Right ventricle myocardium inferior (tissue), 1 donor: ENCODE results near the gene SMARCC2. TPM values are rescaled to one million over a fixed set of nuclear protein-coding genes. Genes with fewer than 3 reads are reported as not detected.
"Not testable (repeated sequence)": the region's sequence is repeated elsewhere in the genome, so short reads cannot be mapped to it uniquely, and the experiment has no call there.

Source experiments
- ATAC-seq: fragments of 200-7000 bp; cut with Tn5 transposase; one replicate; pipeline ENCODE4 v1.9.1; 2020; ENCODE audit warnings: mild to moderate bottlenecking, moderate library complexity
- DNase-seq: peaks from one replicate; pipeline ENCODE4 v3.0.0; 2021; ENCODE audit errors: missing footprints
- intact Hi-C: fragments of 100-400 bp; cut with DNase I; formaldehyde crosslinking; loops from one replicate; pipeline ENCODE4 v1.11.0; 2022
- total RNA-seq: library from RNA; stranded (reverse); fragmentation: NEBNext Ultra II Directional; extraction: Animal tissue kit (Norgen Biotek cat#: 25700); gene quantifications from one replicate; pipeline ENCODE4 v1.2.1, GENCODE V29; 2021
- donor health status: DM: no; HTN: yes; CAD: no; lungs with severe emphysema.

SMARCC2 gene
- total RNA-seq, 1 donor from 2014 or later, result 68.8 TPM

- intact Hi-C loops, result loop anchor here (5.0 kb wide), 1 partner anchor 37 kb away; the partner anchor contains the start of gene ANKRD52
- no peak for DNase-seq
- ATAC-seq, result no peak
Measured at GRCh38 chr12:56219840-56220239, 30.6 kb upstream of the SMARCC2 start.

- intact Hi-C loops, result no loop called here
- DNase-seq, result no peak
- ATAC-seq, result no peak
Measured at GRCh38 chr12:56216461-56216860, 27.2 kb upstream of the SMARCC2 start.

GRCh38 chr12:56213878-56214277, 24.6 kb upstream of the SMARCC2 start:
- ATAC-seq (no peak), DNase-seq (no peak)
- intact Hi-C loops, result no loop called here

GRCh38 chr12:56212361-56212760, 23.1 kb upstream of the SMARCC2 start:
- ATAC-seq (no peak), DNase-seq (no peak)
- intact Hi-C loops, result no loop called here

GRCh38 chr12:56208006-56208405, 18.7 kb upstream of the SMARCC2 start:
- ATAC-seq (no peak), DNase-seq (no peak)
- intact Hi-C loops, result no loop called here

- ATAC-seq (peak; percentile 56), DNase-seq (no peak)
- intact Hi-C loops, result no loop called here
Measured at GRCh38 chr12:56206452-56207166, 17.3 kb upstream of the SMARCC2 start.

- intact Hi-C loops, result no loop called here
- DNase-seq (no peak), ATAC-seq (no peak)
Measured at GRCh38 chr12:56205445-56205844, 16.2 kb upstream of the SMARCC2 start.

- ATAC-seq, result no peak
- DNase-seq, result no peak
- intact Hi-C loops, result no loop called here
Measured at GRCh38 chr12:56204275-56204674, 15.0 kb upstream of the SMARCC2 start.

GRCh38 chr12:56202838-56203237, 13.6 kb upstream of the SMARCC2 start:
- ATAC-seq, result no peak
- no peak for DNase-seq
- intact Hi-C loops, result no loop called here

GRCh38 chr12:56202366-56202765, 13.1 kb upstream of the SMARCC2 start:
- ATAC-seq, result no peak

GRCh38 chr12:56198836-56199235, 9.6 kb upstream of the SMARCC2 start:
- intact Hi-C loops, result no loop called here
- no peak for ATAC-seq
- no peak for DNase-seq

More at GRCh38 chr12:56202366-56202765, 13.1 kb upstream of the SMARCC2 start:
- DNase-seq, result no peak
- intact Hi-C loops, result no loop called here

GRCh38 chr12:56197921-56198635, 8.8 kb upstream of the SMARCC2 start:
- intact Hi-C loops, result no loop called here

GRCh38 chr12:56196818-56197550, 7.7 kb upstream of the SMARCC2 start:
- DNase-seq, intact Hi-C loops, ATAC-seq: not testable (repeated sequence)

More at GRCh38 chr12:56197921-56198635, 8.8 kb upstream of the SMARCC2 start:
- DNase-seq, result no peak
- no peak for ATAC-seq

GRCh38 chr12:56193025-56193578, 3.8 kb upstream of the SMARCC2 start:
- no peak for DNase-seq

GRCh38 chr12:56192582-56192981, 3.3 kb upstream of the SMARCC2 start:
- no peak for DNase-seq
- intact Hi-C loops, result no loop called here
- no peak for ATAC-seq

More at GRCh38 chr12:56193025-56193578, 3.8 kb upstream of the SMARCC2 start:
- intact Hi-C loops, result loop anchor here (1.0 kb wide), 2 partner anchors 31 to 275 kb away; partner anchors contain the start of genes NABP2 and SPRYD4
- ATAC-seq, result no peak

- DNase-seq (no peak), ATAC-seq (no peak)
- intact Hi-C loops, result loop anchor here (1.0 kb wide), 1 partner anchor 274 kb away; no protein-coding TSS in a partner anchor
Measured at GRCh38 chr12:56190695-56191155, 1.4 kb upstream of the SMARCC2 start.

- ATAC-seq (peak; percentile 53), DNase-seq (peak; percentile 82)
- intact Hi-C loops, result loop anchor here (1.0 to 2.0 kb wide), 4 partner anchors 31 to 451 kb away; partner anchors contain the start of gene MYL6
Measured at GRCh38 chr12:56189918-56190694, 823 bp upstream of the SMARCC2 start.

GRCh38 chr12:56188778-56189098, 545 bp downstream of the SMARCC2 start:
- no peak for DNase-seq
- intact Hi-C loops, result loop anchor here (1.0 to 2.0 kb wide), 3 partner anchors 30 to 450 kb away; partner anchors contain the start of gene MYL6
- no peak for ATAC-seq
